HAP-1 (cell line): ENCODE results near the gene ASCL2.
"Not testable (repeated sequence)": the region's sequence is repeated elsewhere in the genome, so short reads cannot be mapped to it uniquely, and the experiment has no call there.

ENCODE experiments used
- DNase-seq, 2 experiments: peaks; one replicate each; pipeline ENCODE4 v3.0.0-alpha.2; 2016 to 2020; ENCODE audit warnings: low spot score in 2 of 2
- H3K27me3 ChIP-seq: fragments of 250-450 bp; sonication (Bioruptor Pico); 2 replicates; pipeline ENCODE4 v1.5.1; 2020; ENCODE audit warnings: low read depth, mild to moderate bottlenecking, moderate library complexity
- H3K36me3 ChIP-seq: fragments of 250-450 bp; sonication (Bioruptor Pico); replicated peaks from 2 replicates; pipeline ENCODE4 v1.5.1; 2020; ENCODE audit warnings: mild to moderate bottlenecking
- H3K4me1 ChIP-seq: fragments of 250-450 bp; sonication (Bioruptor Pico); 2 replicates; pipeline ENCODE4 v1.5.1; 2020; ENCODE audit warnings: mild to moderate bottlenecking
- H3K4me3 ChIP-seq: fragments of 250-450 bp; sonication (Bioruptor Pico); 2 replicates; pipeline ENCODE4 v1.5.1; 2020; ENCODE audit warnings: mild to moderate bottlenecking, moderate library complexity
- H3K9me3 ChIP-seq: fragments of 250-450 bp; sonication (Bioruptor Pico); 2 replicates; pipeline ENCODE4 v1.5.1; 2020; ENCODE audit warnings: mild to moderate bottlenecking, moderate library complexity
- in situ Hi-C: fragments of 300-500 bp; cut with MboI; formaldehyde crosslinking; loops from 3 replicates; pipeline ENCODE4 v1.14.3; 2020; ENCODE audit warnings: low sequenced_read_pairs, inconsistent platforms, mixed read lengths

ASCL2 gene

DNA sequence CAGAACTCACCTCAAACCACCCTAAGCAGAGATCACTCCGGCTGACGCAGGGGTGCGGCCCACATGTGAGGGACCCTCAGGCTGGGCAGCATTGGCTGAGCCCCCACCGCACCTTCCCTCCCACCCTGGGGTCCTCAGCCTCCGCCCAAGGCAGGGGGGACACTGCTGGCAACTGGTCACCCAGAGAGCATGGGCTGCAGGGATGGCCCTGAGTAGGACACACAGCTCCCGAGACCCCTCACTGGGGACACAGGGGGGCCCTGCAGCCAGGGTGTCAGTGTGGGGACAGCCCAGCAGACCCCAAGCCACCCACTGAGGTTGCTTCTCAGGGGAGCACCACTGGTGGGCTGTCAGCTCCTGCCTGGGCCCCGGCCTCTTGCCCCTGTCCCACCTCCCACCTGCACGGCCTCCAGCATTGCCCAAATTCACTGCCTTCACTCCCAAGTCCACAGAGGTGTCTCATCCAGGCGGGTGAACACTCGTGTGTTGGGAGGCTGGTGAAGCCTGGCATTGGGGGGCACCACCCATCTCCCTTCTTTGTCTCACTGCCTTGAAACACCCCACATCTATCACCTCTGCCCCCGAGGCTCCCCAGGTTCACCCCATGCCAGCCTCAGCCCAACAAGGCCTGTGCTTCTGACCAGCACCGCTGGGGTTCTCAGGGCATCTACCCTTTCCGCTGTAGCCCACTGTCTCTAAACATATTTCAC, 26.7 kb upstream of the ASCL2 start:
- peak in 1 of 2 experiments; percentile 5 for DNase-seq
- Histone ChIP-seq H3K36me3 (no peaks in the 10 kb centered on the region), H3K4me1 (no peaks in the 10 kb centered on the region), H3K9me3 (no peaks in the 10 kb centered on the region), H3K27me3 (peaks cover 4% of the 10 kb centered on the region; the same call in 1 of the 2 replicates), H3K4me3 (no peak overlapping the region)
- in situ Hi-C loops: no loop called here

DNA sequence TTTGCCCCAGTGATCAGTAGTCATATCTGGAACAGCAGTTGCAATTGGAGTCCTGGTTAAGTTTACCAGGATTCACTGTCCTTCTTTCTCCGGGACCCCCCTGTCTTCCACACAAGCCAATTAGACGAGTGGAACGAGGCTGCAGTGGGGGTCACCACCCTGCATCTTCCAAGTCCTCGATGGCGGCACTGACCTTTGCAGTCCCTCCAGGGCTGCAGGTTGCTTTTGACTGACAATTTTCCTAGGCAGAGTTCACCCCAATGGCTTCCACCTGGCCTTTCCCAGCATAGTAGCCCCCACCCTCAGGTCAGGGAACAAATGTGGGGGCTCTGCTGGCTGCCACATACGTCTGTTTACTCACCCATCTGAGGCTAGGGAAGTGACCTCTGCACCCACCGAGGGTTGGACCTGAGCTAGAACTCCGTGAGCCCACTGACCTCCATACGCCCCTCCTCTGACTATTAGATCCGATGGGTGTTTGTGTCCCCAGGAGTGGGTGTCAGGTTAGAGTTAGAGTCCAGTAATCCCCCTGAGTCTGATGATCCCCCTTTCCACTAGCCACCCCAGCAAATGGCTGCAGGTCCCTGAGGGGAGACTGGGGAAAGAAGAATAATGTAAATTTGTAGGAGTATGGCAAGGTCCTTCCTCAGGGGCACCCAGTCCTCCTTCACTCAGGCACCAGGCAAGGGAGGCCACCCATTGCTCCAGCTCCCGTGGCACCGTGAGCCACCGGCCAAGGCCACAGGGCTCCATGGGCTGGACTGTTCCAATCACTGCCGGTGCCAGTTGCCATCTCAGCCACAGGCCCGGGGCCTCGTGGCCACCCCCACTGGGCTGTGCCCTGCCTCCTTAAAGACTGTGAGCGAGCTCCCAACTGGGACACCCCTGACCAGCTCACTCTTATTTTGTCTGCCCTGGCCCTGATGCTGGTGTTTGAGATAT, 25.9 kb upstream of the ASCL2 start:
- peaks cover 4% of the 10 kb centered on the region; the same call in 1 of the 2 replicates for H3K27me3 ChIP-seq
- in situ Hi-C loops: no loop called here
- H3K36me3 ChIP-seq: no peaks in the 10 kb centered on the region
- peak in 1 of 2 experiments; percentile 3 for DNase-seq
- H3K4me3 ChIP-seq: no peak overlapping the region
- no peaks in the 10 kb centered on the region for H3K9me3 ChIP-seq
- H3K4me1 ChIP-seq: no peaks in the 10 kb centered on the region

DNA sequence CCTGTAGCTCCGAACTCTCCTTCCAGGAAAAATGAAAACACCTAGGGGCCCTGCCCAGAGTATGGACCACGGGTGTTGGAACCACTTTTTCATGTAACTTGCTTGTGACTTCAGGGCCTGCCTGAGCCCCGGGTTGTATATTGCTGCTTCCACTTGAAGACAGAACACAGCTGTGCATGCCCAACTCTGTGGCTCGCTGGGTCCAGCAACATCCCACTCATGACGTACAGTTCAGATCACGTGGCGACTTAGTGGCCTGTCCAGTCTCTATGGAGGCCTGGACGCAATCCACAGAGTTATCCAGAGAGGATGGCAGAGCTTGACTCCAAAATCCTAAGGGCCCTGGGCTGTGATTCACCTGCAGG, 24.5 kb upstream of the ASCL2 start:
- peaks cover 4% of the 10 kb centered on the region; the same call in 1 of the 2 replicates for H3K27me3 ChIP-seq
- in situ Hi-C loops: no loop called here
- no peaks in the 10 kb centered on the region for H3K9me3 ChIP-seq
- DNase-seq: peak in 1 of 2 experiments; percentile 1
- no peak overlapping the region for H3K4me3 ChIP-seq
- H3K4me1 ChIP-seq: no peaks in the 10 kb centered on the region
- no peaks in the 10 kb centered on the region for H3K36me3 ChIP-seq

DNA sequence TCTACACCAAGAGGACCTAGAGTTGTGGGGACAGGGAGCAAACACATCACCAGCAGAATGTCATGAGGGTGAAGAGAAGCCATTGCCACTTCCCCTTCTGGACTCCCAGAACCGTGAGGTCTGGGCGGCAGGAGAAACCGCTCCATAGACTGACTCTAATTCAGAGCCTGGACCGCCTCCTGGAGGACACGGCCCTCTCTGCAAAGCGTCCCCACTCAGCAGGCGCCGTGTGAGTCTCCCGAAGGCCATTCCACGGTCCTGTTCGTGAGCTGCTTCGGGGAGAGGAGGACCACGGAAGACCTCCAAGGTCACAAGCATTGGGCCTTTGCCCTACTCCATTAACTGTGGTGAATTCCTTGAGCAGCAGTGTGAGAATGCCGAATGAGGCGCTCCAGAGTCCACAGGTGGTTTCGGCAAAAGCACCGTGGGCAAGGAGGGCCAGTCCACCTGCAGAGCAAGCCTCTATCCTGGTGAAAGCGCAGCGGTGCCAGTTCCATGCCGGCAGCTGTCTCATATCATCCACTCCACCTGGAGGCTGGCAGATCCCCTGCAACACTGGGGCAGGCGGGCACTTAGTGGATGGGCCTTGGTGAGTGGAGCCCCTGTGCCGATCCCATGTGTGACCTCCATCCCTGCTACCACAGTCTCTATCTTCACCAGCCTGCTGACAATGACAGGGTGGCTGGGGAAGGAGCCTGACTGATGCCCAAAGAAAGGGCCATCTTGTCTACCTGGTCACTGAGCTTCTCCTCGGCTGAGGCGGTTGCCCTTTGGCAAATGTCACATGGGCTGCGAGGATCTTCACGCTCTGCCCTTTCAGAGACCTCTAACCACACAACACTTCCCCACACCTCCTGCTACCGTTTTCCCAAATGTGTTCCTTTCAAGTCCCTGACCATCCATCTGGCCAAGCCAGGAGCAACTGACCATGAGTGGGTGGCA, 23.9 kb upstream of the ASCL2 start:
- Histone ChIP-seq H3K9me3 (no peaks in the 10 kb centered on the region), H3K36me3 (no peaks in the 10 kb centered on the region), H3K27me3 (peaks cover 4% of the 10 kb centered on the region; the same call in 1 of the 2 replicates), H3K4me3 (no peak overlapping the region), H3K4me1 (no peaks in the 10 kb centered on the region)
- in situ Hi-C loops: no loop called here
- peak in 1 of 2 experiments; percentile 8 for DNase-seq

DNA sequence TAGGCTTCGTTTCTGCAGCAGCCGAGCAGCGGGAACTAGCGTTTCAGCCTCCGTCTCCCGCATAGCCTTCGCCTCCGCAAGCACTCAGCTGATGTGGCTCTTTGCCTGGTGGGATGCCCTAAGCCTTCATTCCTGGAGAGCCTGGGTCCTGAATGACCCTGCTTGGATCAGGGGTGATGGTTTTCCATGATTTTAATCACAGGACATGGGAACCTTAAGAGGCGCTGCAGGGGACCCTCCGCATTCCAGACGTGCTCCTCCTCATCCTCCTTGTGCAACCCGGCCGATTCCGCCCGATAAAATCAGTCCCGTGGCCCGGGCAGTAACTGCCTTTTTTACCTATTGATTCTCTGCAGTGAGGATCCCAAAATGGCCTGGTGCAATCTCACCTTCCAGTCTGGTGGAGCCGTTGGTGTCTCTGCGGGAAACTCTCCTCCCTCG, 23.2 kb upstream of the ASCL2 start:
- in situ Hi-C loops: no loop called here
- Histone ChIP-seq H3K4me3 (no peak overlapping the region), H3K27me3 (peaks cover 4% of the 10 kb centered on the region; the same call in 1 of the 2 replicates), H3K9me3 (no peaks in the 10 kb centered on the region), H3K4me1 (no peaks in the 10 kb centered on the region), H3K36me3 (no peaks in the 10 kb centered on the region)
- DNase-seq: peak in 1 of 2 experiments; percentile 3

DNA sequence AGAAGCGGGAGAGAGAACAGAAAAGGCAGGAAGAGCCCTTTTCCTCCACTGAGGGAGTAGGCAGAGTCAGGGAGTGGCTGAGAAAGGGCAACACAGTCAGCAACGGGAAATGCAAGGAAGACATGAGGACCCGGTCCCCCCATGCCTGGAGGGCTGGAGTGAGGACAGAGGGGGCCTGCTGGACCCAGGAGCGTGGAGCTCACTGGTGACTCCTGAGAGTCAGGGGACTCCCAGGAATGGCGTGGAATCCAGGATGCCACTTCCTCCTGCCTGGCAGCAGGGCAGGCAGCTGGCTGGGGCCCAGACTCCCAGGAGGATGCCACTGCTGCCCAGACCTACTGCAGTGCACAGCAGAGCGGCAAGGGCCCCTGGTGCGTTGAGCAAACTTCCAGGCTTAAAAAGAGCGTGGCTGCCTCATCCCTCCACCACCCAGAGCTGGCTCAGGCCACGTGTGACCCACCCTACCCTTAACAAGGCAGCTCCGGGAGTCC, 20.0 kb upstream of the ASCL2 start:
- H3K27me3 ChIP-seq: peaks cover 4% of the 10 kb centered on the region; the same call in 1 of the 2 replicates
- no peak overlapping the region for H3K4me3 ChIP-seq
- in situ Hi-C loops: no loop called here
- H3K4me1 ChIP-seq: no peaks in the 10 kb centered on the region
- H3K36me3 ChIP-seq: no peaks in the 10 kb centered on the region
- DNase-seq: peak in 1 of 2 experiments; percentile 7
- H3K9me3 ChIP-seq: no peaks in the 10 kb centered on the region

DNA sequence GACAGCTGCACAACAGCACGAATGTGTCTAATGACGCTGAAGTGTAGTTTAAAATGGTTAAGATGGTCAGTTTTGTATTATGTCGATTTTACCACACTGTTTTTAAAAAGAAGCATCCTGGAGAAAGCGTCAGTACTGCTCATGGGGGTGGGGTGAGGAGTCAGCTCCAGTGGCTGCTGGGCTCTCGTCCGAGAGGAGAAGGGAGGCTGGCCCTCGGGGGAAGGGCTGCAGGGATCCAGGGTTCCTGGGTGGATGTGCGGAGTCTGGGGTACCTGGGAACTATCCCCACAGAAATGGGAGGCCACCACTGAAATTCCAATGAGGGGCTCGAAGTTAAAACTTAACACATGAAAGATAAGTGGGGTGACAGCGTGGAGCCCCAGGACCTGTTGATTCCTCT, 19.5 kb upstream of the ASCL2 start:
- no peaks in the 10 kb centered on the region for H3K4me1 ChIP-seq
- no peak overlapping the region for H3K4me3 ChIP-seq
- no peaks in the 10 kb centered on the region; the same call in 1 of the 2 replicates for H3K27me3 ChIP-seq
- in situ Hi-C loops: no loop called here
- peak in 1 of 2 experiments; percentile 1 for DNase-seq
- H3K36me3 ChIP-seq: no peaks in the 10 kb centered on the region
- H3K9me3 ChIP-seq: no peaks in the 10 kb centered on the region

DNA sequence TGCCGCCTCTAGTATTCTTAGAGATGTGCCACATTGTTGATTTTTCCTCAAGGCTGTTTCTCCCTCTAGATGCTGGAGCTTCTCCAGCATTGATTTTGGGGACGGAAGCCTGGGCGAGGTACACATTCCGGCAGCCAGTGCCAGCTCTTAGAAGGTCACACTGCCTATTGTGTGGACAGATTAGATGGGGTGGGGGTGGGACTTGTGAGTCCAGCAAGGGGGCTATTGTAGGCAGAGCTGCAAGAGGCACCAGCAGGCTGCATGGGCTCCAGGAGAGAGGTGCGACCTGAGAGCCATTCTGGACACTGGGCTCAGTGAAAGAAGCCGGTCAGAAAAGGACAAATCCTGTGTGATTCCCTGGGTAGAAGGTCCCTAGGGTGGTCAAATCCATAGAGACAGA, 19.0 kb upstream of the ASCL2 start:
- no peaks in the 10 kb centered on the region for H3K9me3 ChIP-seq
- DNase-seq: peak in 1 of 2 experiments; percentile 2
- no peaks in the 10 kb centered on the region; the same call in 1 of the 2 replicates for H3K27me3 ChIP-seq
- H3K4me1 ChIP-seq: no peaks in the 10 kb centered on the region
- in situ Hi-C loops: no loop called here
- no peaks in the 10 kb centered on the region for H3K36me3 ChIP-seq
- H3K4me3 ChIP-seq: no peak overlapping the region

DNA sequence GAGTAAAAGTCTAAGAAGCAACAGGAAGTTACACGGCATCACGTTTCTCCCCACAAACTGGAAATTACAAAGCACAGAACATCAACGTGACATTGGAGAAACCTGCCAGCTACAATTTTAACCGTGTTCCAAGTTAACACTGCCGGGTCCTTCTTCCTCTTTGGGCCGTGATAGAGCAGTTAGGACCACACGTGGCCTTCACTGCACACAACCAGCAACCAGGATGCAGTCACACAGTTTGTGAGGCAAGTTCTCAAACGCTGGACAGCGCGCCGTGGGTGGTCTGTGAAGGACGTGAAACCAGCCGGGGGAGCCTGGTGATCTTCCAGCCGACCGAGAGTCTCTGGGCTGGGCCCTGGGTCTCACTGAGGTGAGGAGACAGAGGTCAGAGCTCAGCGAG, 16.7 kb upstream of the ASCL2 start:
- peak in 1 of 2 experiments; percentile 1 for DNase-seq
- no peaks in the 10 kb centered on the region for H3K36me3 ChIP-seq

DNA sequence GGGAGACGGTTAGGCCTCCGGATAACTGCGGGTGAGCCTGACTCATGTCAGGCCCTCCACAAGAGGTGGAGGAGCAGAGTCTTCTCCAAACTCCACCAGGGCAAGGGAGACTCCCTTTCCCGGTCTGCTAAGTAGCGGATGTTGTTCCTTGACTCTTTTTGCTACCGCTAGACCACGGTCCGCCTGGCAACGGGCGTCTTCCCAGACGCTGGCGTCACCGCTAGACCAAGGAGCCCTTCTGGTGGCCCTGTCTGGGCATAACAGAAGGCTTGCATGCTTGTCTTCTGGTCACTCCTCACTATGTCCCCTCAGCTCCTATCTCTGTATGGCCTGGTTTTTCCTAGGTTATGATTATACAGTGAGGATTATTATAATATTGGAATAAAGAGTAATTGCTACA, 16.0 kb upstream of the ASCL2 start:
- in situ Hi-C loops, H3K27me3 ChIP-seq, H3K4me3 ChIP-seq, H3K36me3 ChIP-seq, H3K4me1 ChIP-seq, H3K9me3 ChIP-seq: not testable (repeated sequence)
- peak in 1 of 2 experiments; percentile 3 for DNase-seq

More for the DNA sequence above, 16.7 kb upstream of the ASCL2 start:
- in situ Hi-C loops: no loop called here
- Histone ChIP-seq H3K4me3 (no peak overlapping the region), H3K27me3 (0 out of 2 replicates have a peak, but pooled peaks cover 4% of the 10 kb centered on the region), H3K4me1 (no peaks in the 10 kb centered on the region; the same call in 1 of the 2 replicates), H3K9me3 (0 out of 2 replicates have a peak, but pooled peaks cover 2% of the 10 kb centered on the region)

DNA sequence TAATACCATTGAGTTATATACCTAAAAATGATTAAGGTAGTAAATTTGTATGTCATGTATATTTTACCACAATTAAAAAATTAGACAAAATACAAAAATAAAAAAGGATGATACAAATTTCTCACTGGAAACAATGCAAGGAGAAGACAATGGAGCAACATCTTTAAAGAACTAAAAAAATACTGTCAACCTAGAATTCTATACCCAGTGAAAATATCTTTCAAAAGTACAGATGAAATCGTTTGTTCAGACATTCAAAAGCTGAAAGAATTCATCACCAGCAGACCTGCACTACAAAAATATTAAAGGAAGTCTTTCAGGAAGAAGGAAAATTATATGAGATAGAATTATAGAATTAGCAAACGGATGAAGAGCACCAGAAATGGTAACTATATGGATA, 9.8 kb upstream of the ASCL2 start:
- H3K36me3 ChIP-seq: no peaks in the 10 kb centered on the region
- 0 out of 2 replicates have a peak, but pooled peaks cover 2% of the 10 kb centered on the region for H3K9me3 ChIP-seq
- DNase-seq: no peak
- H3K4me3 ChIP-seq: no peak overlapping the region
- H3K4me1 ChIP-seq: peaks cover 3% of the 10 kb centered on the region; the same call in 1 of the 2 replicates
- peaks cover 9% of the 10 kb centered on the region; the same call in 1 of the 2 replicates for H3K27me3 ChIP-seq
- in situ Hi-C loops: no loop called here

DNA sequence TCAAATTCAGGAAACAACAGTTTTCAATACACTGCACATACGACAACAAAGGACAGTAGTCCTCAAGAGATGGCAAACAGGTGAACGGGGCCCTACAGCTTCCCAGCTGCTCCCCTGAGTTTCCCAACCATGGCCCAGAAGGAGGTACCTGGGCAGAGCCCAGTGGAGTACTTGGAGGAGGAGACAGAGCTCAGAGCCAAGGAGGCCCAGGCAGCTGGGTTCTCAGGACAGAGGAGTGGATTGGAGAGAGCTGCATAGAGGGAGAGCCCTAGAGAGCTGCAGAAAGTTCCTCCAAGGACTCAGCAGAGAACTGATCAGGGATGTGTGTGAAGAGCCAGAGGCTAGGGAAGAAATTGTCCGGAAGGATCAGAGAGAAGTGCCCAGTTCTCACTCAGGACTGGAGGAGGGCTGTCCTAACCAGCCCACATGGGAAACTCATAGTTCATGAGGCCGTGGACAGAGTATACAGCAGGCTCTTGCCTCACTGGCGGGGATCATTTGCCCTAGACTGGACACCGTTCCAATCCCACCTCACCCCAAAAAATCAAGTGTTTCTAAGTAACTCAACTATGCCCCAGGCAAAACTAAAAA, 7.6 kb upstream of the ASCL2 start:
- H3K9me3 ChIP-seq: 0 out of 2 replicates have a peak, but pooled peaks cover 2% of the 10 kb centered on the region
- H3K27me3 ChIP-seq: peaks cover 19% of the 10 kb centered on the region; the same call in 1 of the 2 replicates
- in situ Hi-C loops: no loop called here
- H3K36me3 ChIP-seq: no peaks in the 10 kb centered on the region
- no peak overlapping the region for H3K4me3 ChIP-seq
- peaks cover 3% of the 10 kb centered on the region; the same call in 1 of the 2 replicates for H3K4me1 ChIP-seq
- DNase-seq: no peak
